ENCODE measurements around the gene SLIT3.

Gene SLIT3

GRCh38 chr5:168667301-168667840 is 633.6 kb downstream of the SLIT3 start:
- H3K27ac ChIP-seq (ENCODE audit: low read depth, low read length): no peak overlapping the region
- no peak overlapping the region for H3K9ac ChIP-seq (ENCODE audit: low read depth in 1 of 2, low read length in 2 of 2)

GRCh38 chr5:168666356-168666755 is 634.6 kb downstream of the SLIT3 start:
- Histone ChIP-seq H3K27me3 (ENCODE audit: control insufficient read depth in 1 of 2, insufficient read depth in 2 of 2, low read length in 2 of 2) (no peaks in the 10 kb centered on the region), H3K4me3 (ENCODE audit: low read depth in 1 of 2, low read length in 2 of 2) (no peak overlapping the region), H3K9ac (ENCODE audit: low read depth in 1 of 2, low read length in 2 of 2) (no peak overlapping the region), H3K9me3 (ENCODE audit: control insufficient read depth in 1 of 2, low read length in 2 of 2) (no peaks in the 10 kb centered on the region), H3K4me1 (ENCODE audit: control insufficient read depth in 1 of 2, insufficient read depth in 2 of 2, low read length in 2 of 2) (peaks cover 0 to 9% of the 10 kb centered on the region in 2 donors), H3K36me3 (ENCODE audit: control insufficient read depth in 1 of 2, insufficient read depth in 2 of 2, low read length in 2 of 2) (no peaks in the 10 kb centered on the region), H3K27ac (ENCODE audit: low read depth, low read length) (no peak overlapping the region)

More at GRCh38 chr5:168667301-168667840, 633.6 kb downstream of the SLIT3 start:
- peaks cover 8 to 16% of the 10 kb centered on the region in 2 donors for H3K4me1 ChIP-seq (ENCODE audit: control insufficient read depth in 1 of 2, insufficient read depth in 2 of 2, low read length in 2 of 2)
- no peaks in the 10 kb centered on the region for H3K9me3 ChIP-seq (ENCODE audit: control insufficient read depth in 1 of 2, low read length in 2 of 2)
- no peaks in the 10 kb centered on the region for H3K36me3 ChIP-seq (ENCODE audit: control insufficient read depth in 1 of 2, insufficient read depth in 2 of 2, low read length in 2 of 2)
- no peaks in the 10 kb centered on the region for H3K27me3 ChIP-seq (ENCODE audit: control insufficient read depth in 1 of 2, insufficient read depth in 2 of 2, low read length in 2 of 2)
- H3K4me3 ChIP-seq (ENCODE audit: low read depth in 1 of 2, low read length in 2 of 2): no peak overlapping the region

GRCh38 chr5:168663276-168664004 is 637.5 kb downstream of the SLIT3 start:
- Histone ChIP-seq H3K36me3 (ENCODE audit: control insufficient read depth in 1 of 2, insufficient read depth in 2 of 2, low read length in 2 of 2) (no peaks in the 10 kb centered on the region), H3K9me3 (ENCODE audit: control insufficient read depth in 1 of 2, low read length in 2 of 2) (no peaks in the 10 kb centered on the region), H3K4me3 (ENCODE audit: low read depth in 1 of 2, low read length in 2 of 2) (no peak overlapping the region), H3K27ac (ENCODE audit: low read depth, low read length) (no peak overlapping the region), H3K4me1 (ENCODE audit: control insufficient read depth in 1 of 2, insufficient read depth in 2 of 2, low read length in 2 of 2) (peaks cover 19 to 31% of the 10 kb centered on the region in 2 donors), H3K9ac (ENCODE audit: low read depth in 1 of 2, low read length in 2 of 2) (no peak overlapping the region), H3K27me3 (ENCODE audit: control insufficient read depth in 1 of 2, insufficient read depth in 2 of 2, low read length in 2 of 2) (no peaks in the 10 kb centered on the region)

DNA sequence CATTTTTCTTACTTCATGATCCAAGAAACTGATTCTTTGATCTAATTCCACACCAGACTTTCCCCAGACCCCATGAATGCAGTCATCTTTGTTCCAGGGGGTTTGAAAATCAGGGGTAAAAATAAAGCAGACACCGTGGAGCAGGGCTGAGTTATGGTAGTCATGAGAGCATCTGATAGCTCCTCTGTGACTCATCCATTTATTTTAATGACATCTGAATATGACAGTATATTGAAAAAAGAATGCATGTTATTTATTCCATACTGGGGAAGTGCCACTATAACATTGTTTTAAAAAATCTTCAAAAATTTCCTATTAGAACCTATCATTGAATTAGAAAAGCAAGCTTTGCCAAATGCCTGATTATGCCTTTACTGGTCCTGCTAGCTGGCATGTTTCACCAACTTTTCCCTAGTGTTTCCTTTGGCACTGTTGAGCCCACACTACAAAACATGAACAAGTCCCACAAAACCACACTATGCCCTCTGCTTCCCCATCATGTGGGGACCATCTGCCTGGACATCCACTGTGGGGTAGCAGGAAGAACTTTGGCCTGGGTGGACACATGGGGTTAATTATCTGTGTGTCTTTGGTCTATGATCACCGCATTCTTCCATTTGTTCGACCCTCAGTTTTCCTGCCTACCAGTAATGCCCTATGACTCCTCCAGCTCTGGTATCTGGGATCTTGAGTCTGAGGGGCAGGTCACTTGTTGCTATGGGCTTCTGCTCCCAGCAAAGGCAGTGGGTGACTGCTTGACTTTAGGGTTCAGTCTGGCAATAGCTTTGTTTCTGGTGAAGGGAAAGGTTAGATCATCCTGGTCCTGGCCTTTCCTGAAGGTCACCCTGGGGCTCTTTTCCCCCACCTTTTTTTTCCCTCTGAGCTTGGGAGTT is 639.1 kb downstream of the SLIT3 start:
- Histone ChIP-seq H3K36me3 (ENCODE audit: control insufficient read depth in 1 of 2, insufficient read depth in 2 of 2, low read length in 2 of 2) (no peaks in the 10 kb centered on the region), H3K27me3 (ENCODE audit: control insufficient read depth in 1 of 2, insufficient read depth in 2 of 2, low read length in 2 of 2) (no peaks in the 10 kb centered on the region), H3K4me1 (ENCODE audit: control insufficient read depth in 1 of 2, insufficient read depth in 2 of 2, low read length in 2 of 2) (peaks cover 35 to 38% of the 10 kb centered on the region in 2 donors), H3K27ac (ENCODE audit: low read depth, low read length) (no peak overlapping the region), H3K9me3 (ENCODE audit: control insufficient read depth in 1 of 2, low read length in 2 of 2) (no peaks in the 10 kb centered on the region), H3K9ac (ENCODE audit: low read depth in 1 of 2, low read length in 2 of 2) (no peak overlapping the region), H3K4me3 (ENCODE audit: low read depth in 1 of 2, low read length in 2 of 2) (no peak overlapping the region)

GRCh38 chr5:168660691-168661090 is 640.2 kb downstream of the SLIT3 start:
- H3K4me3 ChIP-seq (ENCODE audit: low read depth in 1 of 2, low read length in 2 of 2): no peak overlapping the region
- H3K4me1 ChIP-seq (ENCODE audit: control insufficient read depth in 1 of 2, insufficient read depth in 2 of 2, low read length in 2 of 2): peaks cover 38 to 43% of the 10 kb centered on the region in 2 donors
- H3K9ac ChIP-seq (ENCODE audit: low read depth in 1 of 2, low read length in 2 of 2): no peak overlapping the region
- no peak overlapping the region for H3K27ac ChIP-seq (ENCODE audit: low read depth, low read length)
- no peaks in the 10 kb centered on the region for H3K9me3 ChIP-seq (ENCODE audit: control insufficient read depth in 1 of 2, low read length in 2 of 2)
- no peaks in the 10 kb centered on the region for H3K36me3 ChIP-seq (ENCODE audit: control insufficient read depth in 1 of 2, insufficient read depth in 2 of 2, low read length in 2 of 2)
- H3K27me3 ChIP-seq (ENCODE audit: control insufficient read depth in 1 of 2, insufficient read depth in 2 of 2, low read length in 2 of 2): no peaks in the 10 kb centered on the region

GRCh38 chr5:168659286-168659847 is 641.6 kb downstream of the SLIT3 start:
- peak overlapping the region; percentile 65 for H3K27ac ChIP-seq (ENCODE audit: low read depth, low read length)
- peaks cover 42 to 52% of the 10 kb centered on the region in 2 donors for H3K4me1 ChIP-seq (ENCODE audit: control insufficient read depth in 1 of 2, insufficient read depth in 2 of 2, low read length in 2 of 2)
- no peaks in the 10 kb centered on the region for H3K27me3 ChIP-seq (ENCODE audit: control insufficient read depth in 1 of 2, insufficient read depth in 2 of 2, low read length in 2 of 2)
- no peak overlapping the region for H3K9ac ChIP-seq (ENCODE audit: low read depth in 1 of 2, low read length in 2 of 2)
- H3K4me3 ChIP-seq (ENCODE audit: low read depth in 1 of 2, low read length in 2 of 2): no peak overlapping the region
- no peaks in the 10 kb centered on the region for H3K9me3 ChIP-seq (ENCODE audit: control insufficient read depth in 1 of 2, low read length in 2 of 2)
- H3K36me3 ChIP-seq (ENCODE audit: control insufficient read depth in 1 of 2, insufficient read depth in 2 of 2, low read length in 2 of 2): no peaks in the 10 kb centered on the region

DNA sequence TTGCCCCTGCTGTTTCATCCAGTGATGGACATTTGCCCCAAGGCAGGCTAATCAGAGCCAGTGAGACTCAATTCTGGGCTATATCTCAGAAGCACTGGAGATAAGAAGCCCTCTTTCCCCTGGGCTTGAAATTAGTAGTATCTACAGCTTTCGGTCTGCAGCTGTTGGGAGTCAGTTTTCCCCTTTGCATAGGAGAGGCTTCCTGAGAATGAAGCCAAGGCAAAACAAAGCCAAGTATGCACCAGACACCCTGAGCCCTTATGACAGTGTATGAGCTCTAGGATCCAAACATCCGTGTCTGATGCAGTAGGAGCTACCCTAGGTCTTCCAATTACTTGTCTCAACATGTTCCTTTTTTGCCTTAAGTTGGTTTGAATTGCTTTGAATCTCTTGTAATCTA is 642.5 kb downstream of the SLIT3 start:
- Histone ChIP-seq H3K4me3 (ENCODE audit: low read depth in 1 of 2, low read length in 2 of 2) (no peak overlapping the region), H3K9me3 (ENCODE audit: control insufficient read depth in 1 of 2, low read length in 2 of 2) (no peaks in the 10 kb centered on the region), H3K27me3 (ENCODE audit: control insufficient read depth in 1 of 2, insufficient read depth in 2 of 2, low read length in 2 of 2) (no peaks in the 10 kb centered on the region), H3K36me3 (ENCODE audit: control insufficient read depth in 1 of 2, insufficient read depth in 2 of 2, low read length in 2 of 2) (no peaks in the 10 kb centered on the region), H3K9ac (ENCODE audit: low read depth in 1 of 2, low read length in 2 of 2) (peak overlapping the region in 1 of 2 donors; percentile 45), H3K27ac (ENCODE audit: low read depth, low read length) (peak overlapping the region; percentile 36), H3K4me1 (ENCODE audit: control insufficient read depth in 1 of 2, insufficient read depth in 2 of 2, low read length in 2 of 2) (peaks cover 48 to 58% of the 10 kb centered on the region in 2 donors)

DNA sequence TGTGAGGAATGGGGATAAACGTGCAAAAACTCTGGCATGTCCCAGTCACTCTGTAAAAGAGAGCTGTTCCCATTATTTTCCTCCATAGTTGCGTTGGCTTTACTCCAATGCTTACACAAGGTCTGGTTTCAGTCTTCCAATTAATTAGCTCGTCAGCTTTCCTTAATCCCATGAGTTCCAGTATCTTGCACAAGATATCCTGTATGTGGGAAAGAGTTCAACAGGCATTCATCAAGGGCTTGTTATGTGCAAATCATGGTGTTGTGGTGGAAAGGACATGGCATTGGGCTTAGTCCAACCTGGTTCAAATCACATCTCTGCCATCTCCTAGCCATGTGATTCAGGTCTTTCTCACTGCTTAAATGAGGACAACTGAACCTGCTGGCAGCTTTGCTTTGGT is 644.3 kb downstream of the SLIT3 start:
- H3K9me3 ChIP-seq (ENCODE audit: control insufficient read depth in 1 of 2, low read length in 2 of 2): no peaks in the 10 kb centered on the region
- H3K9ac ChIP-seq (ENCODE audit: low read depth in 1 of 2, low read length in 2 of 2): peak overlapping the region; percentile 22 to 48
- H3K36me3 ChIP-seq (ENCODE audit: control insufficient read depth in 1 of 2, insufficient read depth in 2 of 2, low read length in 2 of 2): no peaks in the 10 kb centered on the region
- H3K27me3 ChIP-seq (ENCODE audit: control insufficient read depth in 1 of 2, insufficient read depth in 2 of 2, low read length in 2 of 2): no peaks in the 10 kb centered on the region
- H3K4me3 ChIP-seq (ENCODE audit: low read depth in 1 of 2, low read length in 2 of 2): peak overlapping the region; percentile 4 to 12
- peak overlapping the region; percentile 66 for H3K27ac ChIP-seq (ENCODE audit: low read depth, low read length)
- peaks cover 48 to 62% of the 10 kb centered on the region in 2 donors for H3K4me1 ChIP-seq (ENCODE audit: control insufficient read depth in 1 of 2, insufficient read depth in 2 of 2, low read length in 2 of 2)

GRCh38 chr5:168655316-168655715 is 645.6 kb downstream of the SLIT3 start:
- H3K9ac ChIP-seq (ENCODE audit: low read depth in 1 of 2, low read length in 2 of 2): no peak overlapping the region
- H3K27ac ChIP-seq (ENCODE audit: low read depth, low read length): peak overlapping the region; percentile 28
- H3K36me3 ChIP-seq (ENCODE audit: control insufficient read depth in 1 of 2, insufficient read depth in 2 of 2, low read length in 2 of 2): no peaks in the 10 kb centered on the region
- no peak overlapping the region for H3K4me3 ChIP-seq (ENCODE audit: low read depth in 1 of 2, low read length in 2 of 2)
- H3K9me3 ChIP-seq (ENCODE audit: control insufficient read depth in 1 of 2, low read length in 2 of 2): no peaks in the 10 kb centered on the region
- H3K27me3 ChIP-seq (ENCODE audit: control insufficient read depth in 1 of 2, insufficient read depth in 2 of 2, low read length in 2 of 2): no peaks in the 10 kb centered on the region
- H3K4me1 ChIP-seq (ENCODE audit: control insufficient read depth in 1 of 2, insufficient read depth in 2 of 2, low read length in 2 of 2): peaks cover 45 to 59% of the 10 kb centered on the region in 2 donors
